IMR-90 (cell line): Measurements from ENCODE around the gene ANO1. TPM values are rescaled to one million over a fixed set of nuclear protein-coding genes. Genes with fewer than 3 reads are reported as not detected.

Experiments used
- ATAC-seq: fragments of 200-7000 bp; cut with Tn5 transposase; 2 replicates; pipeline ENCODE4 v1.9.1; 2020; ENCODE audit warnings: low read depth, mild to moderate bottlenecking, moderate library complexity
- BruUV-seq: library from RNA; stranded (reverse); fragments of 400-500 nt; replicated peaks from 2 replicates; lab custom pipeline; 2021; lab: Mats Ljungman, UMichigan
- CTCF ChIA-PET: fragments of 300-600 bp; formaldehyde crosslinking; extraction: SDS; loops from one replicate; lab custom pipeline; 2021; ENCODE audit warnings: antibody characterized with exemption; lab: Yijun Ruan, JAX
- POLR2A ChIA-PET: fragments of 300-600 bp; sonication (Branson Sonifier 250); formaldehyde crosslinking; loops from one replicate; lab custom pipeline; 2022; ENCODE audit warnings: antibody characterized with exemption; ENCODE audit not compliant: unreplicated experiment; lab: Charles Lee
- DNase-seq: peaks from one replicate; pipeline ENCODE4 v3.0.0; 2013
- H2AFZ ChIP-seq: replicated peaks from 2 replicates; pipeline ENCODE3; 2013; ENCODE audit warnings: low read length, mild to moderate bottlenecking; ENCODE audit not compliant: poor library complexity
- H2AK5ac ChIP-seq: 2 replicates; pipeline ENCODE4 v1.6.1; 2013; ENCODE audit warnings: low read depth, low read length, inconsistent platforms
- H2AK9ac ChIP-seq: replicated peaks from 2 replicates; pipeline ENCODE3; 2013; ENCODE audit warnings: mild to moderate bottlenecking, low read depth, low read length, moderate library complexity; ENCODE audit not compliant: poor library complexity
- H2BK120ac ChIP-seq: 2 replicates; pipeline ENCODE4 v1.6.1; 2013; ENCODE audit warnings: low read depth, low read length, inconsistent platforms
- H2BK15ac ChIP-seq: 3 replicates; pipeline ENCODE4 v1.6.1; 2013; ENCODE audit warnings: low read depth, low read length, inconsistent platforms
- H2BK20ac ChIP-seq: 2 replicates; pipeline ENCODE4 v1.6.1; 2013; ENCODE audit warnings: low read depth, mild to moderate bottlenecking, inconsistent platforms, low read length, moderate library complexity
- H2BK5ac ChIP-seq: 2 replicates; pipeline ENCODE4 v1.6.1; 2013; ENCODE audit warnings: mild to moderate bottlenecking, low read depth, low read length, inconsistent platforms; ENCODE audit not compliant: poor library complexity, severe bottlenecking
- H3K14ac ChIP-seq: replicated peaks from 2 replicates; pipeline ENCODE4 v1.6.1; 2013; ENCODE audit warnings: low read depth, low read length, inconsistent platforms
- H3K18ac ChIP-seq: 2 replicates; pipeline ENCODE4 v1.6.1; 2013; ENCODE audit warnings: low read depth, low read length, control low read depth
- H3K23ac ChIP-seq: 2 replicates; pipeline ENCODE4 v1.6.1; 2013; ENCODE audit warnings: low read depth, low read length, inconsistent platforms
- H3K27ac ChIP-seq: 2 replicates; pipeline ENCODE4 v1.5.1; 2013; ENCODE audit warnings: mild to moderate bottlenecking, control low read depth, low read length; ENCODE audit not compliant: insufficient read depth
- H3K27me3 ChIP-seq: 2 replicates; pipeline ENCODE4 v1.6.1; 2013; ENCODE audit warnings: low read length; ENCODE audit not compliant: control insufficient read depth, insufficient read depth
- H3K36me3 ChIP-seq: 2 replicates; pipeline ENCODE4 v1.6.1; 2013; ENCODE audit warnings: low read length, mixed read lengths; ENCODE audit not compliant: control insufficient read depth, insufficient read depth
- H3K4ac ChIP-seq: 2 replicates; pipeline ENCODE4 v1.6.1; 2013; ENCODE audit warnings: low read depth, low read length, inconsistent platforms
- H3K4me1 ChIP-seq: 2 replicates; pipeline ENCODE4 v1.6.1; 2013; ENCODE audit warnings: low read length, mixed read lengths; ENCODE audit not compliant: control insufficient read depth, insufficient read depth
- H3K4me2 ChIP-seq: 2 replicates; pipeline ENCODE4 v1.6.1; 2013; ENCODE audit warnings: low read depth, mild to moderate bottlenecking, control low read depth, low read length, moderate library complexity
- H3K4me3 ChIP-seq: 2 replicates; pipeline ENCODE4 v1.5.1; 2013; ENCODE audit warnings: low read depth, mild to moderate bottlenecking, control low read depth, low read length, moderate library complexity; ENCODE audit not compliant: insufficient read depth
- H3K56ac ChIP-seq: 2 replicates; pipeline ENCODE4 v1.6.1; 2013; ENCODE audit warnings: low read length, inconsistent platforms; ENCODE audit not compliant: insufficient read depth; ENCODE audit errors: extremely low read depth
- H3K79me1 ChIP-seq, 2 experiments: 2 replicates each; pipeline ENCODE4 v1.6.1; 2013; ENCODE audit warnings: low read length in 2 of 2, inconsistent platforms in 1 of 2, low read depth in 1 of 2
- H3K9ac ChIP-seq: 2 replicates; pipeline ENCODE4 v1.6.1; 2013; ENCODE audit warnings: low read depth, low read length, control low read depth
- H3K9me1 ChIP-seq: 2 replicates; pipeline ENCODE4 v1.6.1; 2013; ENCODE audit warnings: low read length, inconsistent platforms; ENCODE audit not compliant: insufficient read depth
- H3K9me3 ChIP-seq: 2 replicates; pipeline ENCODE4 v1.6.1; 2013; ENCODE audit warnings: low read length; ENCODE audit not compliant: control insufficient read depth, insufficient read depth
- H4K20me1 ChIP-seq: 2 replicates; pipeline ENCODE4 v1.6.1; 2013; ENCODE audit warnings: low read length, inconsistent platforms; ENCODE audit not compliant: insufficient read depth
- H4K5ac ChIP-seq: 2 replicates; pipeline ENCODE4 v1.6.1; 2013; ENCODE audit warnings: mild to moderate bottlenecking, low read depth, low read length, control low read depth
- H4K8ac ChIP-seq, 2 experiments: 2 replicates each; pipeline ENCODE4 v1.6.1; 2013; ENCODE audit warnings: low read depth in 2 of 2, low read length in 2 of 2, control low read depth in 1 of 2, inconsistent platforms in 1 of 2
- H4K91ac ChIP-seq: 2 replicates; pipeline ENCODE4 v1.6.1; 2013; ENCODE audit warnings: low read depth, low read length, inconsistent platforms; ENCODE audit not compliant: insufficient read depth
- CHD1 ChIP-seq: IDR thresholded peaks from 2 replicates; pipeline ENCODE4 v1.6.1; 2012; ENCODE audit warnings: low read depth, low read length, improper control_type of control experiment
- MAFK ChIP-seq: IDR thresholded peaks from 2 replicates; pipeline ENCODE4 v1.6.1; 2012; ENCODE audit warnings: low read depth, low read length, improper control_type of control experiment
- SMC3 ChIP-seq: fragments of 150-350 bp; IDR thresholded peaks from 2 replicates; pipeline ENCODE4 v1.6.1; 2016; ENCODE audit warnings: low read depth, mild to moderate bottlenecking, antibody characterized with exemption, low read length, moderate library complexity
- USF2 ChIP-seq: fragments of 150-350 bp; IDR thresholded peaks from 2 replicates; pipeline ENCODE4 v1.6.1; 2017; ENCODE audit warnings: mild to moderate bottlenecking, antibody characterized with exemption, low read length, low read depth
- WGBS, 2 experiments: methylation state at CpG; one replicate each; pipeline versions ENCODE4 v1.1.5 to v1.1.7; 2013; ENCODE audit warnings: missing lambda C conversion rate in 2 of 2; ENCODE audit not compliant: insufficient read length in 1 of 2; ENCODE audit errors: extremely low coverage in 2 of 2; 5-methylcytosine and 5-hydroxymethylcytosine counted together
- dilution Hi-C: fragments of 300-500 bp; cut with HindIII; formaldehyde crosslinking; loops from one replicate; pipeline ENCODE4 v1.14.3; 2018; ENCODE audit warnings: low sequenced_read_pairs; ENCODE audit not compliant: unreplicated experiment
- in situ Hi-C: fragments of 300-500 bp; cut with MboI; formaldehyde crosslinking; loops from 3 replicates; pipeline ENCODE4 v1.14.3; 2019; ENCODE audit warnings: low sequenced_read_pairs, inconsistent platforms, mixed read lengths
- intact Hi-C: fragments of 100-400 bp; cut with micrococcal nuclease; formaldehyde crosslinking; loops from 2 replicates; pipeline ENCODE4 v1.10.0; 2022
- polyA plus RNA-seq, 3 experiments: library from polyadenylated mRNA; depleted of rRNA; stranded (reverse); fragments of >200 nt; gene quantifications; 2 replicates each; pipeline ENCODE4 v1.2.3, GENCODE V29; 2012; ENCODE audit warnings: low replicate concordance in 1 of 3
- total RNA-seq: library from RNA; depleted of rRNA; stranded (reverse); fragments of >200 nt; gene quantifications from 2 replicates; pipeline ENCODE4 v1.2.3, GENCODE V29; 2012

Gene ANO1
- total and polyA plus RNA-seq, 2 of the 4 experiments (the other 2 are of a cell fraction) = 4.1 to 10.7 TPM

GRCh38 chr11:70159627-70160570, 81.8 kb downstream of the ANO1 start (continued):
- TF ChIP-seq USF2 = no peak
- TF ChIP-seq MAFK = no peak

GRCh38 chr11:70161043-70161625, 83.0 kb downstream of the ANO1 start:
- no peak overlapping the region for H3K4me2 ChIP-seq
- no peak overlapping the region for H2AK5ac ChIP-seq
- DNase-seq = no peak
- peak overlapping the region; percentile 28 for H2AK9ac ChIP-seq
- no peak overlapping the region for H2BK15ac ChIP-seq
- H3K27ac ChIP-seq = no peak overlapping the region
- no peaks in the 10 kb centered on the region for H3K9me3 ChIP-seq
- no peak overlapping the region for H2BK120ac ChIP-seq
- no peaks in the 10 kb centered on the region for H3K9me1 ChIP-seq
- H3K4ac ChIP-seq = no peak overlapping the region
- peaks cover 3% of the 10 kb centered on the region; the same call in 1 of the 2 replicates for H3K36me3 ChIP-seq
- POLR2A ChIA-PET = no interaction called here
- CTCF ChIA-PET = no interaction called here
- no peak overlapping the region for H2BK5ac ChIP-seq
- no peak overlapping the region for H3K56ac ChIP-seq
- 95% methylated on average over 9 of the region's 17 CpGs; no CpG with 5 or more reads in 1 of the 2 experiments for WGBS, 2 experiments
- no peak overlapping the region for H3K9ac ChIP-seq
- dilution Hi-C loops = loop anchor here (25.0 kb wide), 1 partner anchor 249 kb away; no protein-coding TSS in a partner anchor
- H3K14ac ChIP-seq = no peak overlapping the region
- in situ Hi-C loops = no loop called here
- no TSS peak for BruUV-seq
- no peak overlapping the region for H2AFZ ChIP-seq
- H4K91ac ChIP-seq = no peak overlapping the region
- no peak for ATAC-seq
- no peak overlapping the region for H3K4me3 ChIP-seq
- H4K20me1 ChIP-seq = no peaks in the 10 kb centered on the region
- no peaks in the 10 kb centered on the region for H3K27me3 ChIP-seq
- no peak overlapping the region for H4K8ac ChIP-seq
- intact Hi-C loops = no loop called here
- no peak overlapping the region for H3K23ac ChIP-seq
- no peak overlapping the region for H3K18ac ChIP-seq
- no peak overlapping the region for H2BK20ac ChIP-seq
- peaks cover 2% of the 10 kb centered on the region; the same call in 1 of the 2 replicates for H3K4me1 ChIP-seq
- TF ChIP-seq CHD1 = no peak
- no peak for TF ChIP-seq USF2
- no peak for TF ChIP-seq SMC3
- no peaks in the 10 kb centered on the region for H3K79me1 ChIP-seq
- H4K5ac ChIP-seq = no peak overlapping the region
